GM10248 (cell line): ENCODE measurements around the gene CHMP1A.
"Not testable (repeated sequence)": the region's sequence is repeated elsewhere in the genome, so short reads cannot be mapped to it uniquely, and the experiment has no call there.

ENCODE experiments used
- CTCF ChIA-PET: fragments of 300-600 bp; sonication (Branson Sonifier 250); formaldehyde crosslinking; extraction: SDS; loops from one replicate; lab custom pipeline; 2021; ENCODE audit warnings: antibody characterized with exemption; lab: Yijun Ruan, JAX
- POLR2A ChIA-PET: fragments of 350-650 bp; sonication (Branson Sonifier 250); formaldehyde crosslinking; extraction: SDS; loops from one replicate; lab custom pipeline; 2020; ENCODE audit warnings: antibody characterized with exemption; lab: Yijun Ruan, JAX
- DNase-seq: peaks from one replicate; pipeline ENCODE4 v3.0.0; 2012; ENCODE audit errors: extremely low spot score
- TF ChIP-seq, protein P1 (sequence below): IDR thresholded peaks from 2 replicates; pipeline ENCODE4 v1.5.1; 2012; ENCODE audit warnings: mild to moderate bottlenecking, low read depth; ENCODE audit errors: extremely low read depth, missing control alignments, control extremely low read depth

CHMP1A gene

DNA sequence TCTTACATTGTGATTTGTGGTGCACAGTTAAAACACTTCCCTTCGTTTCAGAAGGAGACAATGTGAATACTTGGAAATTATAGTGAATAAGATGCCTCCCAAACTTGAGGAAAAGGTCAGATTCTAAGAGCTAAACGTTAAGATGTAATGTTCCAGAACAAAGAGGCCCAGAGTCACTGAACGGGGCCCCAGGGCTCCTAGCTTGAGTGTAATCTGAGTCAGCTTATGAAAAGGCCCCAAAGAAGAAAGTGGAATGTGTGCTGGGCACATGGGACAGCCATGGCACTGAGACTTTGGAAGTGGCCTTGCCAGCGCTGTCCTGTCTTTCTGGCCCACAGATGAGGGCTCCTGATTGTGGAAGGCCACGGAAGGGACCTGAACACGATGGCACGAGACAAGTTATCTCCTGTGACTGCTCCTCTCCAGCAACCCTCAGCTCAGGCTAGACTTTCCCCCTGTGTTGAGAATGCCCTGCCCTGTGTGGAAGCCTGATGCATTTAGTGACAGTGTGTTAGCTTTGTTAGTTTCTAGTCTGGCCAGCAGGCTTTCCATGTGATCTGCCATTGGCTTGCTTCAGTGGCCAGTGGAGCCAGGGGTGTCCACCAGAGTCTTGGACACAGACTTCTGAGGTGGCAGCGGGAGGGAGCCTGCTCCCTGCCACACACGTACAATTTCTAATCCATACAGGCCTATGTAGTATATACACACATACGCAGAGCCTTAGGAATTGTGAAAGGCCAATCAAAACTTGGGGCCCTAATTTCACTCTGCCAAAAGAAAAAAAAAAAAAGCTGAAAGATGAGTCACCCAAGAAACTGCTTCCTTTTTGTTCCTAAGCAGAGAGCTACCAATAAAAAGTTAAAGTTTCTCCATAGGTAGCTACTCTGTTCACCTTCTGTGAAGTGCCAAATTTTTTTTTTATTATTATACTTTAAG lies 13.3 kb upstream of the CHMP1A start:
- POLR2A ChIA-PET: no interaction called here

DNA sequence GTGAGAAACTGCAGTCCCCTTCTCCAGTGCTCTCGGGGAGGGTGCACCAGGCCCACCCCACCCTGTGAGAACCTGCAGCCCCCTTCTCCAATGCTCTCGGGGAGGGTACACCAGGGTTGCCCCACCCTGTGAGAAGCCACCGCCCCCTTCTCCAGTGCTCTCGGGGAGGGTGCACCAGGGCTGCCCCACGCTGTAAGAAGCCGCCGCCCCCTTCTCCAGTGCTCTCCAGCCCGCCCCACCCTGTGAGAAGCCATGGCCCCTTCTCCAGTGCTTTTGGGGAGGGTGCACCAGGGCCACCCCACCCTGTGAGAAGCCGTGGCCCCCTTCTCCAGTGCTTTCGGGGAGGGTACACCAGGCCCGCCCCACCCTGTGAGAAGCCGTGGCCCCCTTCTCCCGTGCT lies 12.2 kb upstream of the CHMP1A start:
- no peak for DNase-seq
- TF ChIP-seq, protein P1, sequence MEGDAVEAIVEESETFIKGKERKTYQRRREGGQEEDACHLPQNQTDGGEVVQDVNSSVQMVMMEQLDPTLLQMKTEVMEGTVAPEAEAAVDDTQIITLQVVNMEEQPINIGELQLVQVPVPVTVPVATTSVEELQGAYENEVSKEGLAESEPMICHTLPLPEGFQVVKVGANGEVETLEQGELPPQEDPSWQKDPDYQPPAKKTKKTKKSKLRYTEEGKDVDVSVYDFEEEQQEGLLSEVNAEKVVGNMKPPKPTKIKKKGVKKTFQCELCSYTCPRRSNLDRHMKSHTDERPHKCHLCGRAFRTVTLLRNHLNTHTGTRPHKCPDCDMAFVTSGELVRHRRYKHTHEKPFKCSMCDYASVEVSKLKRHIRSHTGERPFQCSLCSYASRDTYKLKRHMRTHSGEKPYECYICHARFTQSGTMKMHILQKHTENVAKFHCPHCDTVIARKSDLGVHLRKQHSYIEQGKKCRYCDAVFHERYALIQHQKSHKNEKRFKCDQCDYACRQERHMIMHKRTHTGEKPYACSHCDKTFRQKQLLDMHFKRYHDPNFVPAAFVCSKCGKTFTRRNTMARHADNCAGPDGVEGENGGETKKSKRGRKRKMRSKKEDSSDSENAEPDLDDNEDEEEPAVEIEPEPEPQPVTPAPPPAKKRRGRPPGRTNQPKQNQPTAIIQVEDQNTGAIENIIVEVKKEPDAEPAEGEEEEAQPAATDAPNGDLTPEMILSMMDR: no peak
- POLR2A ChIA-PET: no interaction called here
- CTCF ChIA-PET: interaction anchor here (1.0 kb wide), 2 partner anchors 12 to 29 kb away, joined by 3 to 4 read pairs; partner anchors contain the start of genes CHMP1A and SPATA33

More for the DNA sequence above, 13.3 kb upstream of the CHMP1A start:
- TF ChIP-seq, protein P1: no peak
- CTCF ChIA-PET: interaction anchor here (1.0 to 1.2 kb wide), 4 partner anchors 9 to 30 kb away, joined by 3 to 4 read pairs (median 3); partner anchors contain the start of genes CHMP1A and SPATA33
- DNase-seq: no peak

GRCh38 chr16:89668790-89669158 lies 11.3 kb upstream of the CHMP1A start:
- ChIA-PET CTCF (interaction anchor here (1.3 to 2.5 kb wide), 2 partner anchors 10 to 18 kb away, joined by 4 to 8 read pairs; no protein-coding TSS in a partner anchor), POLR2A (no interaction called here)
- no peak for DNase-seq
- TF ChIP-seq, protein P1: no peak

DNA sequence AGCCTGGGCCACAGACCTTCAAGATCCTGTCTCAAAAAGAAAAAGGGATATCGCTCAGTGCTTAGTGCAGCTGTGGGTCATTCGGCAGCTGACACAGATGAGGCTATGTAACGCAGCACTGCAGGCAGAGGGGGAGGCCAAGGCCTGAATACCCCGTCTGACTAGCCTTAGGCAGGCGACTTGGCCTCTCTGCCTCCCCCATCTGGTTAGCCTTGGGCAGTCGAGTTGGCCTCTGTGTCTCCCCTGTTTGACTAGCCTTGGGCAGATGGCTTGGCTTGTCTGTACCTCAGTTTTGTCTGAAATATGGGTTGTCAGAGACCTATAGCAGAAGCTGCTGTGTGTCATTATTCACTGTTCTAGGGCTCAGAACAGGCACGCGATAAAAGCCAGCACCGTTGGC lies 10.1 kb upstream of the CHMP1A start:
- CTCF ChIA-PET: interaction anchor here (1.0 to 2.5 kb wide), 4 partner anchors 8 to 53 kb away, joined by 3 to 8 read pairs (median 4); no protein-coding TSS in a partner anchor
- DNase-seq: no peak
- TF ChIP-seq, protein P1: no peak
- POLR2A ChIA-PET: no interaction called here

DNA sequence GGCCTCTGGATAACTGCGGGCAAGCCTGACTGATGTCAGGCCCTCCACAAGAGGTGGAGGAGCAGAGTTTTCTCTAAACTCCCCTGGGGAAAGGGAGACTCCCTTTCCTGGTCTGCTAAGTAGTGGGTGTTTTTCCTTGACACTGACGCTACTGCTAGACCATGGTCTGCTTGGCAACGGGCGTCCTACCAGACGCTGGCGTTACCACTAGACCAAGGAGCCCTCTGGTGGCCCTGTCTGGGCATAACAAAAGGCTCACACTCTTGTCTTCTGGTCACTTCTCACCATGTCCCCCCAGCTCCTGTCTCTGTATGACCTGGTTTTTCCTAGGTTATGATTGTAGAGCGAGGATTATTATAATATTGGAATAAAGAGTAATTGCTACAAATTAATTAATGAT lies 9.5 kb upstream of the CHMP1A start:
- POLR2A ChIA-PET, DNase-seq: not testable (repeated sequence)
- TF ChIP-seq, protein P1: peak; percentile 34
- CTCF ChIA-PET: interaction anchor here (1.0 to 2.5 kb wide), 3 partner anchors 8 to 52 kb away, joined by 3 to 8 read pairs (median 3); no protein-coding TSS in a partner anchor

GRCh38 chr16:89664238-89664637 lies 6.7 kb upstream of the CHMP1A start:
- POLR2A ChIA-PET, DNase-seq: not testable (repeated sequence)
- CTCF ChIA-PET: interaction anchor here (0.7 to 1.1 kb wide), 3 partner anchors 9 to 22 kb away, joined by 3 read pairs; no protein-coding TSS in a partner anchor
